ENCODE data around the gene VWA7. TPM values are rescaled to one million over a fixed set of nuclear protein-coding genes. Genes with fewer than 3 reads are reported as not detected.

VWA7 gene
- total RNA-seq, 1 experiment from 2014 or later, result 2.5 TPM

DNA sequence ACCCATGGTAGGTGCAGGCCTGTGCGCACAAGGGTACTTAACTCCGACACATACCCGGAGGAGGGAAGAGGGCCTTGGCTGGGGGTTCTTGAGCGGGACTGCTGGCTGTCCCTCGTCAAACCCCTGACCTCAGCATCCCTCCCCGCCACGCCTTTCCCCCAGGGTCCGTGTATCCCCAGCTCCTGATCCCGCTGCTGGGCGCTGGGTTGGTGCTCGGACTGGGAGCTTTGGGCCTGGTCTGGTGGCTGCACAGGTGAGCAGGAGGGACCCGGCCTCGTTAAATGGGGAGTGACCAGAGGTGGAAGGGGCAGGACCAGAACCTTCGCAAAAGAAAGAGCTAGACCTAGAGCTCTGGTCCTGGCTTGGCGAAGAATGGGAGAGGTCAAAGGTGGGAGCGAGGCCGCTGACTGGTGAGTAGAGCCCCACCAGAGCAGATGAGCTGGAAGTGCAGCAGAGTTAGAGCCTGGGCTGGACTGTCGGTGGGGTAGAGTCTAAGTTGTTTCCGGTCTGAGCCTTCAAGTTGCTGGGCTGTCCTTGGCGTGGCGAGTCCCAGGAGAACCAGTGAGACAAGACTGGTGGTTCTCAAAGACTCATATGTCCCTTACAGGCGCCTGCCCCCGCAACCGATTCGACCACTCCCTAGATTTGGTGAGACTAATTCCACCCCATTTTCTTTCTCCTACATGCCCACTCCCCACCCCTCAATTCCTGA is 53.0 kb downstream of the VWA7 start:
- H3K36me3 Mint-ChIP-seq (ENCODE audit: insufficient read depth in 1 of 3, low read depth in 3 of 3), result peaks cover 9 to 34% (median 33%) of the 10 kb centered on the region in 3 experiments; a peak in 6 of 7 replicates
- H3K27me3 ChIP-seq (ENCODE audit: insufficient read depth, low read length), result no peaks in the 10 kb centered on the region
- peaks cover 4% of the 10 kb centered on the region for H3K23me2 ChIP-seq (ENCODE audit: insufficient read length, low read depth, low read length, poor library complexity, severe bottlenecking)
- H2BK12ac ChIP-seq (ENCODE audit: insufficient read length, low read depth, low read length), result no peak overlapping the region
- no peak overlapping the region for H3K23ac ChIP-seq (ENCODE audit: insufficient read length, low read depth, low read length)
- H3K27ac Mint-ChIP-seq, result peak overlapping the region in 1 of 3 experiments; percentile 66; a peak in 2 of 7 replicates
- no peak overlapping the region for H3K27ac ChIP-seq (ENCODE audit: insufficient read length, low read depth, low read length)
- no peak overlapping the region for H2AFZ ChIP-seq (ENCODE audit: low read length)
- H2BK20ac ChIP-seq (ENCODE audit: low read depth, low read length, poor library complexity, severe bottlenecking), result no peak overlapping the region
- H3K27me3 Mint-ChIP-seq (ENCODE audit: low read depth), result no peaks in the 10 kb centered on the region
- no peak overlapping the region for H3K4me2 ChIP-seq (ENCODE audit: insufficient read depth, insufficient read length, low read length)
- no peak overlapping the region for H2BK5ac ChIP-seq (ENCODE audit: insufficient read length, low read length)
- no peak overlapping the region for H4K5ac ChIP-seq (ENCODE audit: insufficient read length, low read depth, low read length)
- no peak overlapping the region for H3K4me3 Mint-ChIP-seq
- TF ChIP-seq, protein P1, sequence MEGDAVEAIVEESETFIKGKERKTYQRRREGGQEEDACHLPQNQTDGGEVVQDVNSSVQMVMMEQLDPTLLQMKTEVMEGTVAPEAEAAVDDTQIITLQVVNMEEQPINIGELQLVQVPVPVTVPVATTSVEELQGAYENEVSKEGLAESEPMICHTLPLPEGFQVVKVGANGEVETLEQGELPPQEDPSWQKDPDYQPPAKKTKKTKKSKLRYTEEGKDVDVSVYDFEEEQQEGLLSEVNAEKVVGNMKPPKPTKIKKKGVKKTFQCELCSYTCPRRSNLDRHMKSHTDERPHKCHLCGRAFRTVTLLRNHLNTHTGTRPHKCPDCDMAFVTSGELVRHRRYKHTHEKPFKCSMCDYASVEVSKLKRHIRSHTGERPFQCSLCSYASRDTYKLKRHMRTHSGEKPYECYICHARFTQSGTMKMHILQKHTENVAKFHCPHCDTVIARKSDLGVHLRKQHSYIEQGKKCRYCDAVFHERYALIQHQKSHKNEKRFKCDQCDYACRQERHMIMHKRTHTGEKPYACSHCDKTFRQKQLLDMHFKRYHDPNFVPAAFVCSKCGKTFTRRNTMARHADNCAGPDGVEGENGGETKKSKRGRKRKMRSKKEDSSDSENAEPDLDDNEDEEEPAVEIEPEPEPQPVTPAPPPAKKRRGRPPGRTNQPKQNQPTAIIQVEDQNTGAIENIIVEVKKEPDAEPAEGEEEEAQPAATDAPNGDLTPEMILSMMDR (conservative IDR thresholded peaks at IDR 0.05), result no peak
- no peaks in the 10 kb centered on the region for H3K4me1 ChIP-seq (ENCODE audit: insufficient read depth, low read length)
- no CpG with 5 or more reads among the region's 25 CpGs for WGBS (ENCODE audit: extremely low coverage, insufficient read length, low lambda C conversion rate)
- H4K91ac ChIP-seq (ENCODE audit: insufficient read length, low read depth, low read length), result no peak overlapping the region
- H3K79me2 ChIP-seq (ENCODE audit: insufficient read depth, low read length), result no peaks in the 10 kb centered on the region
- H4K8ac ChIP-seq (replicated peaks; ENCODE audit: insufficient read length, low read depth, low read length), result no peak overlapping the region
- H3K9me3 ChIP-seq (ENCODE audit: control insufficient read depth, low read depth, low read length), result no peaks in the 10 kb centered on the region
- DNase-seq, result no peak
- no peaks in the 10 kb centered on the region for H3K79me1 ChIP-seq (ENCODE audit: insufficient read depth, low read depth, low read length, poor library complexity, severe bottlenecking)
- H3K4ac ChIP-seq (ENCODE audit: low read depth, low read length), result no peak overlapping the region
- H3K4me1 Mint-ChIP-seq, result peaks cover 6 to 11% of the 10 kb centered on the region in 2 experiments
- H3K9ac ChIP-seq (ENCODE audit: extremely low read depth, insufficient read length, low read length), result no peak overlapping the region
- no peak overlapping the region for H3T11ph ChIP-seq (ENCODE audit: low read length)
- no peak overlapping the region for H3K18ac ChIP-seq (ENCODE audit: insufficient read length, low read depth, low read length)
- H3K9me3 Mint-ChIP-seq, result no peaks in the 10 kb centered on the region
- H3K56ac ChIP-seq (ENCODE audit: insufficient read length, low read depth, low read length), result no peak overlapping the region
- no peaks in the 10 kb centered on the region for H4K20me1 ChIP-seq (ENCODE audit: control insufficient read depth, insufficient read depth, insufficient read length)
- no peak overlapping the region for H3K14ac ChIP-seq (ENCODE audit: insufficient read depth, low read length)
- H2BK15ac ChIP-seq (ENCODE audit: low read depth, low read length), result no peak overlapping the region
- no peak overlapping the region for H2BK120ac ChIP-seq (ENCODE audit: low read depth, low read length, poor library complexity, severe bottlenecking)
- no peak overlapping the region for H2AK5ac ChIP-seq (ENCODE audit: insufficient read length, low read length)

All from H9 (cell line).